ENCODE results near the gene GDPD3.

The GDPD3 gene

DNA sequence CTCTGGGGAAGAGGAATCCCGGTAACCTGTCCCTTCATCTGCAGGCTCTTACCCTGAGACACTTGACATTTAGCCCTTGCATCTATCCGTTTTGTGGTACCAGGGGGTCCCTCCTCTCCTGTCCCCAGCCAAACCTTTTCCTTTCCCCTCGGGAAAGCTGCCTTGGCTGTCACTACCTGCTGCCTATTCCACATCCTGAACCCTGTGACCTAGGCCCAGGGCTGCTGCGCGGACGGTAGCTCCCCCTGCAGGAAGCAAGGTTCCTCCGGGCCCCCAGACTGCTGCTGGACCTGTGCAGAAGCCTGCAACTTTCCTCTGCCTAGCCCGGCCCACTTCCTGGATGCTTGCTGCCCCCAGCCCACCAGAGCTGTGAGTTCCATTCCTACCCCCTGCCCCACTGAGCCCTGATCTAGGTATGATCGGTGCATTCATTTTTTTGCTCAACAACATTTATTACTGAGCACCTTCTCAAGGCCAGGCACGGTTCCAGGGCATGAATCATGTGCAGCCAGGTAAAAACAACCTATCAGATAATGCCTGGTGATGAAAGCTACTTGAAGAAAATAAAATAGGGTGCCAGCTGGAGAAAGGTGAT, 58.3 kb downstream of the GDPD3 start:
- peak in 1 of 2 donors; percentile 31 for DNase-seq (ENCODE audit: low read depth in 2 of 2)
